ENCODE measurements around the gene CLDN2. TPM values are rescaled to one million over a fixed set of nuclear protein-coding genes. Genes with fewer than 3 reads are reported as not detected.

CLDN2 gene
- polyA plus RNA-seq, 3 donors = not detected

GRCh38 chrX:106902684-106903083 is 17.5 kb upstream of the CLDN2 start:
- H3K27ac ChIP-seq (ENCODE audit: low read depth in 1 of 2, low read length in 2 of 2) = no peak overlapping the region
- no peaks in the 10 kb centered on the region for H3K4me1 Mint-ChIP-seq
- no peaks in the 10 kb centered on the region for H3K9me3 Mint-ChIP-seq
- no peaks in the 10 kb centered on the region for H3K9me3 ChIP-seq (replicated peaks in 1 of 2; ENCODE audit: control insufficient read depth in 1 of 2, insufficient read depth in 1 of 2, low read length in 2 of 2)
- no peak overlapping the region for H3K9ac ChIP-seq (ENCODE audit: insufficient read depth, low read length, poor library complexity, severe bottlenecking)
- no peaks in the 10 kb centered on the region for H3K27me3 ChIP-seq (ENCODE audit: control insufficient read depth in 2 of 2, insufficient read depth in 2 of 2, low read length in 2 of 2)
- H4K20me1 ChIP-seq (ENCODE audit: insufficient read depth, low read length) = no peaks in the 10 kb centered on the region
- TF ChIP-seq CTCF (IDR thresholded peaks at IDR 0.05) = no peak
- no CpG with 5 or more reads among the region's 2 CpGs for WGBS (ENCODE audit: insufficient coverage)
- no peak overlapping the region for H3K4me3 Mint-ChIP-seq
- H3K4me3 ChIP-seq (replicated peaks in 1 of 3; ENCODE audit: low read depth in 2 of 3, low read length in 3 of 3) = no peak overlapping the region
- no peaks in the 10 kb centered on the region for H3K79me2 ChIP-seq (ENCODE audit: insufficient read depth, low read length)
- intact Hi-C loops (cut with micrococcal nuclease) = no loop called here
- H3K36me3 Mint-ChIP-seq = no peaks in the 10 kb centered on the region
- peaks cover 0 to 3% (median 1%) of the 10 kb centered on the region in 3 donors for H3K27me3 Mint-ChIP-seq (ENCODE audit: low read depth in 3 of 3)
- no peak overlapping the region for H2AFZ ChIP-seq (ENCODE audit: insufficient read depth, low read depth, low read length, poor library complexity, severe bottlenecking)
- no peaks in the 10 kb centered on the region for H3K36me3 ChIP-seq (replicated peaks in 1 of 2; ENCODE audit: control insufficient read depth in 1 of 2, insufficient read depth in 2 of 2, low read length in 2 of 2)
- no peak overlapping the region for H3K4me2 ChIP-seq (replicated peaks; ENCODE audit: extremely low read depth, low read length, poor library complexity, severe bottlenecking)
- DNase-seq = no peak
- no peak overlapping the region for H3K27ac Mint-ChIP-seq
- no peaks in the 10 kb centered on the region for H3K4me1 ChIP-seq (ENCODE audit: control insufficient read depth in 1 of 2, insufficient read depth in 2 of 2, low read length in 2 of 2)

- Histone ChIP-seq H3K4me2 (replicated peaks; ENCODE audit: extremely low read depth, low read length, poor library complexity, severe bottlenecking) (no peak within 1 kb of the TSS), H3K79me2 (ENCODE audit: insufficient read depth, low read length) (no peaks in the 10 kb centered on the region), H3K4me3 (replicated peaks in 1 of 3; ENCODE audit: low read depth in 2 of 3, low read length in 3 of 3) (no peak within 1 kb of the TSS), H3K9me3 (replicated peaks in 1 of 2; ENCODE audit: control insufficient read depth in 1 of 2, insufficient read depth in 1 of 2, low read length in 2 of 2) (no peaks in the 10 kb centered on the region), H3K36me3 (replicated peaks in 1 of 2; ENCODE audit: control insufficient read depth in 1 of 2, insufficient read depth in 2 of 2, low read length in 2 of 2) (no peaks in the 10 kb centered on the region), H3K4me1 (ENCODE audit: control insufficient read depth in 1 of 2, insufficient read depth in 2 of 2, low read length in 2 of 2) (no peaks in the 10 kb centered on the region), H3K9ac (ENCODE audit: insufficient read depth, low read length, poor library complexity, severe bottlenecking) (no peak within 1 kb of the TSS), H3K27me3 (ENCODE audit: control insufficient read depth in 2 of 2, insufficient read depth in 2 of 2, low read length in 2 of 2) (no peaks in the 10 kb centered on the region), H3K27ac (ENCODE audit: low read depth in 1 of 2, low read length in 2 of 2) (no peak within 1 kb of the TSS), H4K20me1 (ENCODE audit: insufficient read depth, low read length) (no peaks in the 10 kb centered on the region), H2AFZ (ENCODE audit: insufficient read depth, low read depth, low read length, poor library complexity, severe bottlenecking) (no peak within 1 kb of the TSS)
- Mint-ChIP-seq H3K27ac (no peak within 1 kb of the TSS), H3K4me3 (no peak within 1 kb of the TSS), H3K9me3 (no peaks in the 10 kb centered on the region), H3K4me1 (no peaks in the 10 kb centered on the region), H3K36me3 (no peaks in the 10 kb centered on the region), H3K27me3 (ENCODE audit: low read depth in 3 of 3) (peaks cover 0 to 3% (median 1%) of the 10 kb centered on the region in 3 donors)
- no peak for DNase-seq
- TF ChIP-seq CTCF (IDR thresholded peaks at IDR 0.05) = no peak
- no CpG with 5 or more reads among the region's 1 CpG for WGBS (ENCODE audit: insufficient coverage)
- intact Hi-C loops (cut with micrococcal nuclease) = no loop called here
These were observed 16.8 kb upstream of the CLDN2 start, which contains the start of gene RIPPLY1 for GRCh38 chrX:106903291-106903824. TSS of gene RIPPLY1 (minus strand) at chrX:106903341. CDS start at chrX:106903287, 54 bp downstream.
